Suprapubic skin (tissue), 4 donors: ENCODE measurements around the gene PLA2G4B.

ENCODE experiments used
- EP300 ChIP-seq: sonication (generic); formaldehyde crosslinking; IDR thresholded peaks from one replicate; pipeline ENCODE4 v1.6.1; 2017; ENCODE audit warnings: antibody characterized with exemption
- POLR2A ChIP-seq, 2 donors: fragments of 450-650 bp; IDR thresholded peaks; one replicate each; pipeline ENCODE4 v1.6.1; 2017; ENCODE audit warnings: antibody characterized with exemption in 2 of 2, mild to moderate bottlenecking in 2 of 2, moderate library complexity in 2 of 2
- POLR2AphosphoS5 ChIP-seq, 3 donors: sonication (generic); formaldehyde crosslinking; IDR thresholded peaks; one replicate each; pipeline ENCODE4 v1.6.1; 2017; ENCODE audit warnings: antibody characterized with exemption in 3 of 3
- TF ChIP-seq, protein P1 (sequence below), 2 donors: fragments of 200-600 bp in 1 of 2; fragments of 450-650 bp in 1 of 2; sonication (generic) in 1 of 2; IDR thresholded peaks; one replicate each; pipeline ENCODE4 v1.5.1; 2016 to 2019; ENCODE audit warnings: antibody characterized with exemption in 2 of 2, mild to moderate bottlenecking in 1 of 2, moderate library complexity in 1 of 2

DNA sequence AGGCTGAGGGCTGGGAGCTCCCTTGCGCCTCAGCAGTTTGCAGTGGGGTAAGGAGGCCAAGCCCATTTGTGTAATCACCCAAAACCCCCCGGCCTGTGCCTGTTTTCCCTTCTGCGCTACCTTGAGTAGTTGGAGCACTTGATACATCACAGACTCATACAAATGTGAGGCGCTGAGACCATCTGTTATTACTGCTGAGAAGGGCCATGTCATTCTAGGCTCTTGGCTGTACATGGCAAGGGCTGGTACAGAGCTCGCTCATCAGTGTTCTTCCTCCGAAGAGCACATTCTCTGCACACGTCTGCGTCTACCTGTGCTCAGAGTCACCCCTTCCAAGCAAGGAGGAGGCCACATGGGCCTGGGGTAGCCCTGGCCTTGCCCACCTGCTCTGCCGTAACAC lies 9.3 kb downstream of the PLA2G4B start:
- TF ChIP-seq, protein P1, sequence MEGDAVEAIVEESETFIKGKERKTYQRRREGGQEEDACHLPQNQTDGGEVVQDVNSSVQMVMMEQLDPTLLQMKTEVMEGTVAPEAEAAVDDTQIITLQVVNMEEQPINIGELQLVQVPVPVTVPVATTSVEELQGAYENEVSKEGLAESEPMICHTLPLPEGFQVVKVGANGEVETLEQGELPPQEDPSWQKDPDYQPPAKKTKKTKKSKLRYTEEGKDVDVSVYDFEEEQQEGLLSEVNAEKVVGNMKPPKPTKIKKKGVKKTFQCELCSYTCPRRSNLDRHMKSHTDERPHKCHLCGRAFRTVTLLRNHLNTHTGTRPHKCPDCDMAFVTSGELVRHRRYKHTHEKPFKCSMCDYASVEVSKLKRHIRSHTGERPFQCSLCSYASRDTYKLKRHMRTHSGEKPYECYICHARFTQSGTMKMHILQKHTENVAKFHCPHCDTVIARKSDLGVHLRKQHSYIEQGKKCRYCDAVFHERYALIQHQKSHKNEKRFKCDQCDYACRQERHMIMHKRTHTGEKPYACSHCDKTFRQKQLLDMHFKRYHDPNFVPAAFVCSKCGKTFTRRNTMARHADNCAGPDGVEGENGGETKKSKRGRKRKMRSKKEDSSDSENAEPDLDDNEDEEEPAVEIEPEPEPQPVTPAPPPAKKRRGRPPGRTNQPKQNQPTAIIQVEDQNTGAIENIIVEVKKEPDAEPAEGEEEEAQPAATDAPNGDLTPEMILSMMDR (IDR thresholded peaks at IDR 0.05), result no peak
- TF ChIP-seq POLR2A (IDR thresholded peaks at IDR 0.05) (no peak), EP300 (no peak), POLR2AphosphoS5 (IDR thresholded peaks at IDR 0.05) (no peak)
